ENCODE measurements around the gene OOSP4B. TPM values are rescaled to one million over a fixed set of nuclear protein-coding genes. Genes with fewer than 3 reads are reported as not detected.

OOSP4B gene
- polyA plus RNA-seq, 3 donors: not detected

- no CpG with 5 or more reads among the region's 2 CpGs for WGBS (ENCODE audit: insufficient coverage)
- Histone ChIP-seq H3K79me2 (ENCODE audit: insufficient read depth, low read length) (no peaks in the 10 kb centered on the region), H3K4me3 (replicated peaks in 1 of 3; ENCODE audit: low read depth in 2 of 3, low read length in 3 of 3) (no peak overlapping the region), H3K27ac (ENCODE audit: low read depth in 1 of 2, low read length in 2 of 2) (no peak overlapping the region), H2AFZ (ENCODE audit: insufficient read depth, low read depth, low read length, poor library complexity, severe bottlenecking) (no peak overlapping the region), H4K20me1 (ENCODE audit: insufficient read depth, low read length) (no peaks in the 10 kb centered on the region), H3K4me1 (ENCODE audit: control insufficient read depth in 1 of 2, insufficient read depth in 2 of 2, low read length in 2 of 2) (no peaks in the 10 kb centered on the region), H3K9ac (ENCODE audit: insufficient read depth, low read length, poor library complexity, severe bottlenecking) (no peak overlapping the region), H3K9me3 (replicated peaks in 1 of 2; ENCODE audit: control insufficient read depth in 1 of 2, insufficient read depth in 1 of 2, low read length in 2 of 2) (peaks cover 19 to 20% of the 10 kb centered on the region in 2 donors), H3K27me3 (ENCODE audit: control insufficient read depth in 2 of 2, insufficient read depth in 2 of 2, low read length in 2 of 2) (no peaks in the 10 kb centered on the region), H3K36me3 (replicated peaks in 1 of 2; ENCODE audit: control insufficient read depth in 1 of 2, insufficient read depth in 2 of 2, low read length in 2 of 2) (no peaks in the 10 kb centered on the region), H3K4me2 (replicated peaks; ENCODE audit: extremely low read depth, low read length, poor library complexity, severe bottlenecking) (no peak overlapping the region)
- no peaks in the 10 kb centered on the region for H3K27me3 Mint-ChIP-seq (ENCODE audit: low read depth in 3 of 3)
- no peak overlapping the region for H3K27ac Mint-ChIP-seq
- no peak overlapping the region for H3K4me3 Mint-ChIP-seq
- H3K9me3 Mint-ChIP-seq: peaks cover 13 to 33% (median 21%) of the 10 kb centered on the region in 7 donors
- intact Hi-C loops (cut with micrococcal nuclease): no loop called here
- H3K4me1 Mint-ChIP-seq: no peaks in the 10 kb centered on the region
- TF ChIP-seq CTCF (IDR thresholded peaks at IDR 0.05): no peak
- no peak for DNase-seq
- H3K36me3 Mint-ChIP-seq: no peaks in the 10 kb centered on the region
Measured at GRCh38 chr11:59997800-59998199, 19.2 kb upstream of the OOSP4B start.

- no peak for DNase-seq
- no peak overlapping the region for H3K27ac ChIP-seq (ENCODE audit: low read depth in 1 of 2, low read length in 2 of 2)
- Mint-ChIP-seq H3K36me3 (no peaks in the 10 kb centered on the region), H3K9me3 (peaks cover 13 to 22% (median 16%) of the 10 kb centered on the region in 7 donors), H3K4me3 (no peak overlapping the region), H3K4me1 (no peaks in the 10 kb centered on the region), H3K27me3 (ENCODE audit: low read depth in 3 of 3) (no peaks in the 10 kb centered on the region), H3K27ac (no peak overlapping the region)
- 93% methylated on average over 2 of the region's 4 CpGs for WGBS (ENCODE audit: insufficient coverage)
- no peaks in the 10 kb centered on the region for H4K20me1 ChIP-seq (ENCODE audit: insufficient read depth, low read length)
- no peak for TF ChIP-seq CTCF (IDR thresholded peaks at IDR 0.05)
- H2AFZ ChIP-seq (ENCODE audit: insufficient read depth, low read depth, low read length, poor library complexity, severe bottlenecking): no peak overlapping the region
- H3K9ac ChIP-seq (ENCODE audit: insufficient read depth, low read length, poor library complexity, severe bottlenecking): no peak overlapping the region
- H3K4me2 ChIP-seq (replicated peaks; ENCODE audit: extremely low read depth, low read length, poor library complexity, severe bottlenecking): no peak overlapping the region
- H3K79me2 ChIP-seq (ENCODE audit: insufficient read depth, low read length): no peaks in the 10 kb centered on the region
- no peaks in the 10 kb centered on the region for H3K36me3 ChIP-seq (replicated peaks in 1 of 2; ENCODE audit: control insufficient read depth in 1 of 2, insufficient read depth in 2 of 2, low read length in 2 of 2)
- H3K4me3 ChIP-seq (replicated peaks in 1 of 3; ENCODE audit: low read depth in 2 of 3, low read length in 3 of 3): no peak overlapping the region
- H3K9me3 ChIP-seq (replicated peaks in 1 of 2; ENCODE audit: control insufficient read depth in 1 of 2, insufficient read depth in 1 of 2, low read length in 2 of 2): peaks cover 16 to 17% of the 10 kb centered on the region in 2 donors
- intact Hi-C loops (cut with micrococcal nuclease): no loop called here
- no peaks in the 10 kb centered on the region for H3K4me1 ChIP-seq (ENCODE audit: control insufficient read depth in 1 of 2, insufficient read depth in 2 of 2, low read length in 2 of 2)
- H3K27me3 ChIP-seq (ENCODE audit: control insufficient read depth in 2 of 2, insufficient read depth in 2 of 2, low read length in 2 of 2): no peaks in the 10 kb centered on the region
Measured at GRCh38 chr11:59999691-60000090, 17.3 kb upstream of the OOSP4B start.

All from CD14-positive monocyte (primary cell).